HepG2 (cell line): ENCODE data around the gene CDKN1A. TPM values are rescaled to one million over a fixed set of nuclear protein-coding genes. Genes with fewer than 3 reads are reported as not detected.

Experiments used
- ATAC-seq: fragments of 200-7000 bp; cut with Tn5 transposase; 3 replicates; pipeline ENCODE4 v1.9.1; 2020; ENCODE audit warnings: mild to moderate bottlenecking, moderate library complexity
- BruUV-seq: library from RNA; stranded (reverse); fragments of 400-500 nt; replicated peaks from 2 replicates; lab custom pipeline; 2021; lab: Mats Ljungman, UMichigan
- CTCF ChIA-PET: fragments of 300-600 bp; formaldehyde crosslinking; extraction: SDS; loops from one replicate; lab custom pipeline; 2021; ENCODE audit warnings: low total read pairs, inconsistent platforms, low intra/inter-chr PET ratio; lab: Yijun Ruan, JAX
- POLR2A ChIA-PET: fragments of 350-600 bp; sonication (Branson Sonifier 250); formaldehyde crosslinking; loops from one replicate; lab custom pipeline; 2020; ENCODE audit warnings: antibody characterized with exemption, inconsistent platforms; lab: Yijun Ruan, JAX
- DNase-seq: peaks from one replicate; pipeline ENCODE4 v3.0.0-alpha.2; 2015; ENCODE audit warnings: low spot score
- FAIRE-seq: peaks from 3 replicates; lab custom pipeline; 2011; peaks lifted over from hg19 to GRCh38; lab: Jason Lieb, UNC
- H2AFZ ChIP-seq: one replicate; pipeline ENCODE4 v1.6.1; 2011; ENCODE audit warnings: low read length, inconsistent platforms
- H3K27ac ChIP-seq: fragments of 300-600 bp; 3 replicates; pipeline ENCODE4 v1.8.0; 2011; ENCODE audit warnings: mixed run types, mild to moderate bottlenecking, mixed read lengths, low read length, inconsistent platforms; ENCODE audit not compliant: insufficient read depth; ENCODE audit errors: extremely low read length
- H3K27me3 ChIP-seq, 2 experiments: fragments of 200-600 bp in 1 of 2; 2 replicates in 1 of 2; 3 replicates in 1 of 2; pipeline versions ENCODE4 v1.6.0 to v1.8.0; 2011; ENCODE audit warnings: low read length in 2 of 2, mild to moderate bottlenecking in 2 of 2, moderate library complexity in 2 of 2, inconsistent platforms in 1 of 2; ENCODE audit not compliant: insufficient read depth in 2 of 2, control insufficient read depth in 1 of 2
- H3K36me3 ChIP-seq, 2 experiments: fragments of 200-600 bp in 1 of 2; replicated peaks in 1 of 2; 2 replicates in 1 of 2; 3 replicates in 1 of 2; pipeline versions ENCODE4 v1.5.1 to v1.8.0; 2011; ENCODE audit warnings: low read length in 2 of 2, inconsistent platforms in 1 of 2; ENCODE audit not compliant: insufficient read depth in 2 of 2, control insufficient read depth in 1 of 2
- H3K4me1 ChIP-seq: 2 replicates; pipeline ENCODE4 v1.5.1; 2012; ENCODE audit warnings: low read length, inconsistent platforms; ENCODE audit not compliant: insufficient read depth
- H3K4me2 ChIP-seq: 2 replicates; pipeline ENCODE4 v1.6.0; 2011; ENCODE audit warnings: low read depth, low read length, inconsistent platforms
- H3K4me3 ChIP-seq, 3 experiments: fragments of 200-600 bp in 1 of 3; sonication (generic), shearing (Covaris generic) in 1 of 3; replicated peaks in 1 of 3; 2 replicates each; pipeline ENCODE4 v1.5.1; 2011 to 2016; ENCODE audit warnings: low read length in 3 of 3, inconsistent platforms in 2 of 3, low read depth in 2 of 3, mild to moderate bottlenecking in 2 of 3, control low read depth in 1 of 3, mixed read lengths in 1 of 3; ENCODE audit not compliant: insufficient read depth in 1 of 3
- H3K79me2 ChIP-seq: one replicate; pipeline ENCODE4 v1.6.1; 2011; ENCODE audit warnings: low read length, inconsistent platforms; ENCODE audit not compliant: insufficient read depth
- H3K9ac ChIP-seq: 2 replicates; pipeline ENCODE4 v1.6.0; 2011; ENCODE audit warnings: mild to moderate bottlenecking, low read depth, low read length, inconsistent platforms; ENCODE audit not compliant: insufficient read depth
- H3K9me3 ChIP-seq: 2 replicates; pipeline ENCODE4 v1.5.1; 2012; ENCODE audit warnings: mild to moderate bottlenecking, low read length
- H4K20me1 ChIP-seq: 2 replicates; pipeline ENCODE4 v1.6.0; 2011; ENCODE audit warnings: inconsistent platforms, mild to moderate bottlenecking, low read length, moderate library complexity; ENCODE audit not compliant: insufficient read depth
- HIVEP1 ChIP-seq: sonication (generic); formaldehyde crosslinking; IDR thresholded peaks from 2 replicates; pipeline ENCODE4 v1.4.0; 2020; ENCODE audit warnings: mild to moderate bottlenecking, missing genetic modification reagents
- HMG20B ChIP-seq: conservative IDR thresholded peaks from 2 replicates; pipeline ENCODE4 v1.6.1; 2016; ENCODE audit warnings: missing genetic modification reagents, missing compliant biosample characterization
- KDM1A ChIP-seq: IDR thresholded peaks from 2 replicates; pipeline ENCODE4 v1.6.1; 2016; ENCODE audit warnings: missing compliant biosample characterization
- MIXL1 ChIP-seq: IDR thresholded peaks from 2 replicates; pipeline ENCODE4 v1.6.1; 2016
- MTF2 ChIP-seq: sonication (generic); formaldehyde crosslinking; IDR thresholded peaks from 2 replicates; pipeline ENCODE4 v1.5.0; 2020; ENCODE audit warnings: missing genetic modification reagents, borderline replicate concordance
- NRL ChIP-seq: sonication (generic); formaldehyde crosslinking; IDR thresholded peaks from 2 replicates; pipeline ENCODE4 v1.5.0; 2020; ENCODE audit warnings: missing genetic modification reagents, mild to moderate bottlenecking, moderate library complexity, borderline replicate concordance
- PAF1 ChIP-seq: IDR thresholded peaks from 2 replicates; pipeline ENCODE4 v1.6.1; 2016; ENCODE audit warnings: missing genetic modification reagents, missing compliant biosample characterization
- RAD21 ChIP-seq: fragments of 450-650 bp; formaldehyde crosslinking; IDR thresholded peaks from 2 replicates; pipeline ENCODE4 v1.5.0; 2020; ENCODE audit warnings: mild to moderate bottlenecking
- SMC3 ChIP-seq: IDR thresholded peaks from 2 replicates; pipeline ENCODE4 v1.6.1; 2011; ENCODE audit warnings: low read length, improper control_type of control experiment
- STAG1 ChIP-seq: sonication (generic); formaldehyde crosslinking; IDR thresholded peaks from 2 replicates; pipeline ENCODE4 v1.4.0; 2020; ENCODE audit warnings: missing genetic modification reagents
- ZFP36 ChIP-seq: fragments of 150-350 bp; IDR thresholded peaks from 2 replicates; pipeline ENCODE4 v1.6.1; 2018; ENCODE audit warnings: borderline replicate concordance, low read length, low read depth; ENCODE audit not compliant: partially characterized antibody
- ZMAT3 ChIP-seq: sonication (generic); formaldehyde crosslinking; conservative IDR thresholded peaks from 2 replicates; pipeline ENCODE4 v1.7.0; 2021; ENCODE audit warnings: missing genetic modification reagents
- ZMYM3 ChIP-seq: sonication (generic); formaldehyde crosslinking; IDR thresholded peaks from 2 replicates; pipeline ENCODE4 v1.5.1; 2020; ENCODE audit warnings: mild to moderate bottlenecking, missing genetic modification reagents
- ZNF121 ChIP-seq: sonication (generic); formaldehyde crosslinking; IDR thresholded peaks from 2 replicates; pipeline ENCODE4 v1.5.0; 2020; ENCODE audit warnings: mild to moderate bottlenecking, missing genetic modification reagents
- ZNF484 ChIP-seq: sonication (generic); formaldehyde crosslinking; IDR thresholded peaks from 2 replicates; pipeline ENCODE4 v1.5.1; 2020; ENCODE audit warnings: mild to moderate bottlenecking, low read depth, missing genetic modification reagents, borderline replicate concordance
- ZNF768 ChIP-seq: sonication (generic); formaldehyde crosslinking; IDR thresholded peaks from 2 replicates; pipeline ENCODE4 v1.4.0; 2020; ENCODE audit warnings: missing genetic modification reagents
- WGBS: methylation state at CpG from one replicate; pipeline ENCODE4 v1.1.6; 2017; ENCODE audit warnings: low lambda C conversion rate; 5-methylcytosine and 5-hydroxymethylcytosine counted together
- in situ Hi-C: cut with HindIII; loops from 2 replicates; pipeline ENCODE4 v1.10.0; 2017; ENCODE audit warnings: low pct_unique_long_range_greater_than_20kb; ENCODE audit not compliant: extremely low pct_ligation_motif_present
- intact Hi-C: fragments of 100-400 bp; cut with micrococcal nuclease; formaldehyde crosslinking; loops from one replicate; pipeline ENCODE4 v1.10.0; 2022; ENCODE audit not compliant: unreplicated experiment
- polyA plus RNA-seq, 8 experiments: library from polyadenylated mRNA; depleted of rRNA in 3 of 8; stranded (reverse) in 7 of 8; unstranded in 1 of 8; fragments of >200 nt; fragmentation: Illumina TruSeq in 4 of 8; extraction: Trizol in 4 of 8; gene quantifications; 2 replicates each; pipeline versions ENCODE4 v1.2.1 to v1.2.3, GENCODE V29; 2011 to 2016; ENCODE audit warnings: low read depth in 4 of 8, missing spikeins in 1 of 8, mixed read lengths in 1 of 8; ENCODE audit not compliant: insufficient read depth in 1 of 8
- total RNA-seq, 5 experiments: library from RNA; depleted of rRNA; stranded (reverse); fragments of >200 nt; fragmentation: Illumina TruSeq; extraction: Trizol; gene quantifications; 2 replicates each; pipeline ENCODE4 v1.2.3, GENCODE V29; 2016; ENCODE audit warnings: low read depth in 1 of 5
- TF ChIP-seq, protein P1 (sequence below): sonication (generic); formaldehyde crosslinking; IDR thresholded peaks from 2 replicates; pipeline ENCODE4 v1.5.0; 2020; ENCODE audit warnings: mild to moderate bottlenecking, missing genetic modification reagents, moderate library complexity
- TF ChIP-seq, protein P2 (sequence below): sonication (generic); formaldehyde crosslinking; IDR thresholded peaks from 2 replicates; pipeline ENCODE4 v1.4.0; 2020; ENCODE audit warnings: missing genetic modification reagents, low read depth, mild to moderate bottlenecking, borderline replicate concordance

The CDKN1A gene
- total and polyA plus RNA-seq, 2 of the 13 experiments (the other 11 are each of a cell fraction or from before 2014, with no cell fraction given) = 60.7 to 92.1 TPM

GRCh38 chr6:36701401-36701991 lies 23.0 kb downstream of the CDKN1A start:
- intact Hi-C loops = loop anchor here (1.0 kb wide), 1 partner anchor 78 kb away; no protein-coding TSS in a partner anchor
- TF ChIP-seq PAF1 (CRISPR knock-in tag) (no peak), ZNF121 (CRISPR knock-in tag) (no peak), STAG1 (CRISPR knock-in tag) (peak; percentile 93), NRL (CRISPR knock-in tag) (0 out of 2 replicates have a peak, but pooled peaks have one; percentile 23), MIXL1 (CRISPR knock-in tag) (peak; percentile 20; the same call in 1 of the 2 replicates), HIVEP1 (CRISPR knock-in tag) (0 out of 2 replicates have a peak, but pooled peaks have one; percentile 44), KDM1A (CRISPR knock-in tag) (peak; percentile 55; the same call in 1 of the 2 replicates), ZFP36 (peak; percentile 58), ZNF768 (peak; percentile 98), RAD21 (CRISPR knock-in tag) (peak; percentile 65; the same call in 1 of the 2 replicates), ZMYM3 (CRISPR knock-in tag) (peak; percentile 76), HMG20B (no peak), ZNF484 (no peak), MTF2 (CRISPR knock-in tag) (no peak), ZMAT3 (CRISPR knock-in tag) (no peak), SMC3 (peak; percentile 52; the same call in 1 of the 2 replicates)
- TF ChIP-seq, protein P1, sequence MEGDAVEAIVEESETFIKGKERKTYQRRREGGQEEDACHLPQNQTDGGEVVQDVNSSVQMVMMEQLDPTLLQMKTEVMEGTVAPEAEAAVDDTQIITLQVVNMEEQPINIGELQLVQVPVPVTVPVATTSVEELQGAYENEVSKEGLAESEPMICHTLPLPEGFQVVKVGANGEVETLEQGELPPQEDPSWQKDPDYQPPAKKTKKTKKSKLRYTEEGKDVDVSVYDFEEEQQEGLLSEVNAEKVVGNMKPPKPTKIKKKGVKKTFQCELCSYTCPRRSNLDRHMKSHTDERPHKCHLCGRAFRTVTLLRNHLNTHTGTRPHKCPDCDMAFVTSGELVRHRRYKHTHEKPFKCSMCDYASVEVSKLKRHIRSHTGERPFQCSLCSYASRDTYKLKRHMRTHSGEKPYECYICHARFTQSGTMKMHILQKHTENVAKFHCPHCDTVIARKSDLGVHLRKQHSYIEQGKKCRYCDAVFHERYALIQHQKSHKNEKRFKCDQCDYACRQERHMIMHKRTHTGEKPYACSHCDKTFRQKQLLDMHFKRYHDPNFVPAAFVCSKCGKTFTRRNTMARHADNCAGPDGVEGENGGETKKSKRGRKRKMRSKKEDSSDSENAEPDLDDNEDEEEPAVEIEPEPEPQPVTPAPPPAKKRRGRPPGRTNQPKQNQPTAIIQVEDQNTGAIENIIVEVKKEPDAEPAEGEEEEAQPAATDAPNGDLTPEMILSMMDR = peak; percentile 77
- TF ChIP-seq, protein P2, sequence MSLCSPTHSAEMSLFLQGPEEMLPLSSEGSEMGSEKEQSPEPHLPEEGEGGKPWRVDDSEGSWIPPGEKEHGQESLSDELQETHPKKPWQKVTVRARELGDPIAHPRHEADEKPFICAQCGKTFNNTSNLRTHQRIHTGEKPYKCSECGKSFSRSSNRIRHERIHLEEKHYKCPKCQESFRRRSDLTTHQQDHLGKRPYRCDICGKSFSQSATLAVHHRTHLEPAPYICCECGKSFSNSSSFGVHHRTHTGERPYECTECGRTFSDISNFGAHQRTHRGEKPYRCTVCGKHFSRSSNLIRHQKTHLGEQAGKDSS (CRISPR knock-in tag) = peak; percentile 100

More at GRCh38 chr6:36701401-36701991, 23.0 kb downstream of the CDKN1A start:
- Histone ChIP-seq H2AFZ (no peak overlapping the region), H4K20me1 (no peaks in the 10 kb centered on the region), H3K4me3 (no peak overlapping the region), H3K79me2 (no peaks in the 10 kb centered on the region), H3K9ac (no peak overlapping the region), H3K27me3 (peaks cover 10 to 69% of the 10 kb centered on the region in 2 experiments; a peak in 4 of 5 replicates), H3K27ac (no peak overlapping the region), H3K4me2 (no peak overlapping the region), H3K9me3 (no peaks in the 10 kb centered on the region), H3K36me3 (no peaks in the 10 kb centered on the region), H3K4me1 (no peaks in the 10 kb centered on the region)
- DNase-seq (peak; percentile 52), ATAC-seq (peak; percentile 87), FAIRE-seq (peak; percentile 34)
- in situ Hi-C loops = no loop called here
- POLR2A ChIA-PET = no interaction called here
- CTCF ChIA-PET = interaction anchor here (1.4 kb wide), 2 partner anchors 78 to 86 kb away, joined by 8 to 9 read pairs; no protein-coding TSS in a partner anchor
- 70% methylated on average over 3 of the region's 3 CpGs for WGBS
- BruUV-seq = no TSS peak
